Raji (cell line): Measurements from ENCODE around the gene SUPV3L1.

ENCODE experiments used
- POLR2A ChIP-seq: IDR thresholded peaks from 2 replicates; pipeline ENCODE4 v1.6.1; 2011; ENCODE audit warnings: low read depth, low read length, control low read depth; ENCODE audit not compliant: insufficient read depth

Gene SUPV3L1

GRCh38 chr10:69220041-69220451 lies 40.0 kb downstream of the SUPV3L1 start, which contains the start of gene HKDC1:
TSS of gene HKDC1 (plus strand) at chr10:69220332. CDS start at chr10:69220436, 104 bp downstream.
- no peak for TF ChIP-seq POLR2A

DNA sequence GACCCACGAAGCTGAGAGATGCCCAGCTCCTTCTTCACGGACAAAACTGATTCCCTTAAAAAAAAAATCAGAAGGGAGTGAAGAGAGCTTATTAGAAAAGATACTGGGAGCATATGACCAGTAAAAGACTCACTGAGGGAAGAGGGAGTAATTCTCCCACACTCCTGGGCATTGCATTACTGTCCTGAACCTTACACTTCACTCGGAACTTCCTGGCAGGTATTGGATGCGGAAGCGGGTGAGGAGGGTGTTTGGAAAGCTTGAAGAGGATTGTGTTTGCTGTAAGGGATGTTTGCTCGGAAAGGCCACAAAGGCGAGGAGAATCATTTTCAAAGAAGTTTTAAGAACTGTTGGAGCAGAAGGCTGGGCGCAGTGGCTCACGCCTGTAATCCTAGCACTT lies 40.5 kb downstream of the SUPV3L1 start:
- no peak for TF ChIP-seq POLR2A

DNA sequence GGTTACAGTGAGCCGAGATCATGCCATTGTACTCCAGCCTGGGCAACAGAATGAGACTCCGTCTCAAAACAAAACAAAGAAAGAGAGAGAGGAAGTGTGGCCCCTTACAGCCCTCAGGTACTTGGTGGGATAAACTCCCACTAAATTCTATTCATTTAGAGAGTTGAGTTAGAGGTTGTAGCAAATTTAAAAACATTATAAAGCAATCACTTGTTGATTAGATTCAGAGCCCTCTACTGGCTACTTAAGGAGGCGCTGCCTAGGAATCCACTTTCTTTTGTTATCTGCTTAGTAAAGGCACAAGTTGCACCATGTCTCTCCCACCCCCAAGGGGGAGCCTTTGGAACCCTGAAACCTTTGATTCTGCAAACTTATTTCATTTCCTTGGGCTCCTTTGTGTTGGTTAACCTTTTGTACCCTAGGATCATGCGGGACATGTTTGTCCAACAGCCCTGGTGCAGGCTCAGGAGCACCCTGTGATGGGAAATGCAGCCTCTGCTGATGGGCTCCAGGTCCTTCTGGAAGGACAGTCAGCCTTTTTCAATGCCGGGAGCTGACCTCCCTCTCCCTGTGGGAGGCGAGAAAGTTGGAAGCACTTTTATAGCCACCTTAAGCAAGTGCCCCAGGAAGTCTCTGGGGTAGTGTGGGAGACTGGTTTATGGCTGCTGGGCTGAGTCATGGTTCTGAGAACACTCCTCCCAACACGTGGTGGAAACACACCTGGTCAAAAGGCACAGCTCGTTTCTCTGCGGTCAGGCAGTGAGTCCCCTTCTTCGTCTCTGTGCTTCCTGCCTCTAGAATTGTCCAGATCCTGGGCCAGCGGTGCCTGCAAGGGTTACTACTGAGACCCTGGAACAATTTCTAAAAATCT lies 42.4 kb downstream of the SUPV3L1 start:
- peak; percentile 41; the same call in 1 of the 2 replicates for TF ChIP-seq POLR2A

DNA sequence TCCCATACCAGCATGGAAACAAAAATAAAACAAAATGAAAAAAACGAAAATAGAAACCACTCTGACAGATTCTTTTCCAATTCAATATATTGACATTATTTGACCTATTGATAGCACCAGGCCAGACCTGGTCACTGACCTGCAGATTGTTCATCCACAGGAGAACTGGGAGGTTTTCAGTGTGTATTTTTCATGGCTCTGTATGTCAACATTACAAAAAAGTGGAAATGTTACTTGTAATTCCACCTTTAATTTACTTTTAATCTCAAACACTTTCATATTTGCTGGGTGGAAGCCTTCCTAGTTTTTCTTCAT lies 43.0 kb downstream of the SUPV3L1 start:
- TF ChIP-seq POLR2A: no peak

DNA sequence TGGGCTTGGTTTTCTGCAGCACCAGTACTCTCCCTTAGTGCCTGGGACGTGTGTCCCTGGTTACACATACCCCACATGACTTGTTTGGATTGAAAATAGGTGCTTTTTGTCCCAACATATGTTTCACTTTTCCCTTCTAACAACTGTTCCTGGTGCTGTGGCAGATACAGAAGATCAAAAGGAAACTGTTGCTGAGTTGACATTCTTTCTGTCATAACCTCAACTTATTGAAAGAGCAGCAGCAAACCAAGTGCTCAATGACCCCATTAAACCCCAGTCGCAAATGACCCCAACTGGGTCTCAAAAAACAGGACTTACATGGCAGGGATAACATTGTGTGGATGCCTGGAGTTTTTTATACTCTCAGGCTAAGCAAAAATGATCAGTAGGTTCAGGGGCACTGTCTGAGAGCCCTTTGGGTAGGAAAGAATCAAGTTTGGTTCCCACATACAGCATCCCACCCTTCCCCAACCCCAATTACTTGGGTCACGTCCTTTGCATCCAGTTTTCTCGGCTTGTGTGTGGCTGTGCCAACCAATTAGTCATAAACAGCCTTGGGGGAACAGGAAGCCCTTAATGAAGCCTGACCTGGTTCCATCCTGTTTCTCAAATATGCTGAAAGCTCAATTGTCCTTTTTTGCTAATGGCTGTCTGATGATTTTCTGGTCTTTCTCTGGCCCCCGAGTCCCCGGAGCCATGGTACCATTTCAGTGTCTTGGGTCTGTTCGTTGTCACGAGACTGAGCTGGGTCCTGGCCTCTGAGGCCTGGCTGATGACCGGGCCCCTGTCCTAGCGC lies 45.0 kb downstream of the SUPV3L1 start:
- TF ChIP-seq POLR2A: no peak

DNA sequence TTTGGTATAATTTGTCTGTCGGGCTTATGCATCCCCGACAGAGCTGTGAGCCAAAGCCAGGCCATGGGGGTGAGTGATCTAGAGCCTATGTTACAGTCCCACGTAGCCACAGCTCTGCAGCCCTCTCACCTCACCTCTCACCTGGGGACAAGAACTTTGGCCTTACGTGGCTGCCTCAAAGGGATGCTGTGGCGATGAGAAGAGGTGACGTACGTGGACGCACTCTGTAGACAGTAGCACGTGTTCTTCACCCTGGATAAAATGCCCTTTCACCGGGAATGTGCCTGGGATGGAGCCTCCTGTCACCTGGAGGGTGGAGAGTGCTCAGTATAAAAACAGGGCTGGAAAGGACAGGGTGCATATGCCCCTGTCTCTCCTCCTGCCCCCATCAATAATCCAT lies 45.6 kb downstream of the SUPV3L1 start:
- no peak for TF ChIP-seq POLR2A

- no peak for TF ChIP-seq POLR2A
These were observed 47.0 kb downstream of the SUPV3L1 start for GRCh38 chr10:69226919-69227450.

GRCh38 chr10:69228151-69228550 lies 48.1 kb downstream of the SUPV3L1 start:
- no peak for TF ChIP-seq POLR2A

DNA sequence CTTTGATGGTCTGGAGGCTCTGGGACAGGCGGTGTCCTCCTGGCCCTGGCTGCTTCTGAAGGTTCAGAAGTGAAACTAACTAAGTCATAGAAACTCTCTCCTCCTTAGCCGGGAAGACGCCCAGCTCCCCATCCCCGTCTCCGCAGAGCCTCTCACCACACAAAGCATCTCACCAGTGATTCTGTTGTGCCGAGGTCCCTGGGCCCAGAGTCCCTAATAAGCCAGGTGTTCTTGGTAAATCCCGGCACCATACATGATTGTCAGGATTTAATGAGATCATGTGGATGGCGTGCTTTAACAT lies 49.5 kb downstream of the SUPV3L1 start:
- no peak for TF ChIP-seq POLR2A

- TF ChIP-seq POLR2A: no peak
These were observed 50.1 kb downstream of the SUPV3L1 start for GRCh38 chr10:69230128-69230527.

- no peak for TF ChIP-seq POLR2A
These were observed 52.2 kb downstream of the SUPV3L1 start for GRCh38 chr10:69232252-69232651.

GRCh38 chr10:69232736-69233480 lies 52.9 kb downstream of the SUPV3L1 start:
- no peak for TF ChIP-seq POLR2A

GRCh38 chr10:69234447-69234846 lies 54.4 kb downstream of the SUPV3L1 start:
- no peak for TF ChIP-seq POLR2A

DNA sequence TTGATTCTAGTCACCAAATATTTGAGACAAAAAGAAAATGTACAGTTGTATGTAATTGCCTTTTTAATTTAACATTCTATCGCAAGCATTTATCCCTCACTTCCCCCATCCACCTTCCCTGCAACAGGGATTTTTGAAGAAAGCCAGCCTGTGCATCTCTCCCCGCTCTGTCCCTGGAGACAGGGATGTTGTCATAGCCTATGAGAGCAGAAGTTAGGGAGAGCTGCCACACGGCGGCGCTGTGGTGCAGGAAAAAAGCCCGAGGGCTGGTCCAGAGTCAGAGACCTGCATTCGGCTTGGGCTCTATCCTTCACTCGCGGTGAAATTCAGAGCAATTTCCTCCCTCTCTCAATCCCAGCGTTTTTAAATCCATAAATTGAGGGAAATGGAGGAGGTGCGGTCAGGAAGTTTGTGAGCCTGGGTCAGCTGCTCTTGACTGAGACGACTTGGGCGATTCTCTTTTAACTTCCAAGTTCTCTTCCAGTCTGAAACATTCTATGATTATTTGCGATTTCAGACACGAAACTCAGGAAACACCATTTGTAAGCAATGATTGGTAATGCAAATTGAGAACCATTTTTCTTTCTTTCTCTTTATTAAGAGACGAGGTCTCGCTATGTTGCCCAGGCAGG lies 57.6 kb downstream of the SUPV3L1 start:
- TF ChIP-seq POLR2A: no peak

DNA sequence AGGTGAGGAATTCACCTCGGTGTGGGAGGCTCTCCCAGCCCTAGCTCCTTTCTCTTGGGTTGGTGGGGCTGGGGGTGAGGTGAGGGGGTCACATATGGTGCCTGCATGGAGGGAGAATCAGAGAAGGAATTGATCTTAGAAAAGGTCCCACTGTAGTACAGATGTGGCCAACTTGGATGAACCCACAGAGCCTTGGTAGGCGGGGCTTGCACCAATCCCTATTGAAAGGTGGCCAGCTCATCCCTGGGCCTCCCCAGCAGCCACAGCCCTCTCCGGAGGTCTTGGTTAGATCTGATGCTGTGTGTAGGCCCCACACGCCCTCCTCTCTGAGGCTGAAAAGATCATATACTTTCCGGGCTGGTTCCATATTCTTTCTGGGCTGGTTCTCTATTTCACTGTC lies 59.1 kb downstream of the SUPV3L1 start:
- no peak for TF ChIP-seq POLR2A
